K562 (cell line): ENCODE results near the gene HNRNPA2B1. TPM values are rescaled to one million over a fixed set of nuclear protein-coding genes. Genes with fewer than 3 reads are reported as not detected.

ENCODE experiments used
- C11orf30 ChIP-seq: fragments of 450-650 bp; IDR thresholded peaks from 2 replicates; pipeline ENCODE4 v1.6.1; 2016; ENCODE audit warnings: low read depth, mild to moderate bottlenecking
- CCNT2 ChIP-seq: IDR thresholded peaks from 2 replicates; pipeline ENCODE4 v1.6.1; 2011; ENCODE audit warnings: borderline replicate concordance, low read depth, mild to moderate bottlenecking, moderate library complexity, mixed read lengths, low read length; ENCODE audit not compliant: insufficient read length; ENCODE audit errors: extremely low read depth
- CEBPG ChIP-seq, 3 experiments: fragments of 200-800 bp in 1 of 3; sonication (Bioruptor generic) in 1 of 3; sonication (generic) in 1 of 3; formaldehyde crosslinking in 1 of 3; IDR thresholded peaks in 2 of 3; conservative IDR thresholded peaks in 1 of 3; 2 replicates each; pipeline versions ENCODE4 v1.6.1 to v1.8.0; 2016 to 2022; ENCODE audit warnings: missing compliant biosample characterization in 2 of 3, missing genetic modification characterization in 2 of 3, mild to moderate bottlenecking in 1 of 3, missing genetic modification reagents in 1 of 3
- EHMT2 ChIP-seq: fragments of 450-650 bp; IDR thresholded peaks from 2 replicates; pipeline ENCODE4 v1.6.1; 2018; ENCODE audit warnings: antibody characterized with exemption
- FOXA3 ChIP-seq, 2 experiments: fragments of 450-650 bp in 1 of 2; sonication (generic) in 1 of 2; formaldehyde crosslinking; IDR thresholded peaks in 1 of 2; conservative IDR thresholded peaks in 1 of 2; 2 replicates each; pipeline versions ENCODE4 v1.4.0 to v1.8.0; 2020 to 2022; ENCODE audit warnings: mild to moderate bottlenecking in 2 of 2, missing genetic modification reagents in 1 of 2
- HDAC8 ChIP-seq: fragments of 450-650 bp; IDR thresholded peaks from 2 replicates; pipeline ENCODE4 v1.6.1; 2016; ENCODE audit warnings: mild to moderate bottlenecking, missing genetic modification characterization, moderate library complexity, missing compliant biosample characterization
- HNRNPUL1 ChIP-seq: fragments of 200-400 bp; formaldehyde crosslinking; IDR thresholded peaks from 2 replicates; pipeline ENCODE4 v1.6.1; 2017; ENCODE audit warnings: low read length
- MTA2 ChIP-seq: fragments of 450-650 bp; IDR thresholded peaks from 2 replicates; pipeline ENCODE4 v1.6.1; 2016; ENCODE audit warnings: low read depth
- NFIC ChIP-seq: fragments of 450-650 bp; IDR thresholded peaks from 2 replicates; pipeline ENCODE4 v1.6.1; 2017; ENCODE audit warnings: mild to moderate bottlenecking, inconsistent platforms
- RUNX1 ChIP-seq: sonication (generic); IDR thresholded peaks from 2 replicates; pipeline ENCODE4 v1.6.1; 2016; ENCODE audit warnings: antibody characterized with exemption, low read depth
- SETDB1 ChIP-seq: IDR thresholded peaks from one replicate; pipeline ENCODE4 v1.6.1; 2012; ENCODE audit warnings: low read length, control low read depth, inconsistent platforms
- SIX5 ChIP-seq, 2 experiments: IDR thresholded peaks; 2 replicates each; pipeline ENCODE4 v1.6.1; 2011; ENCODE audit warnings: low read length in 2 of 2, borderline replicate concordance in 1 of 2, low read depth in 1 of 2, mild to moderate bottlenecking in 1 of 2, moderate library complexity in 1 of 2; ENCODE audit not compliant: insufficient read depth in 1 of 2
- SMAD1 ChIP-seq: fragments of 150-350 bp; IDR thresholded peaks from 2 replicates; pipeline ENCODE4 v1.6.1; 2014; ENCODE audit warnings: low read length, low read depth; ENCODE audit not compliant: partially characterized antibody
- ZNF23 ChIP-seq: fragments of 250-450 bp; sonication (Bioruptor Pico); IDR thresholded peaks from 2 replicates; pipeline ENCODE4 v1.4.0; 2020; ENCODE audit warnings: mild to moderate bottlenecking
- ZNF3 ChIP-seq: fragments of 250-450 bp; sonication (Bioruptor Pico); IDR thresholded peaks from 2 replicates; pipeline ENCODE4 v1.5.0; 2021; ENCODE audit warnings: mild to moderate bottlenecking, moderate library complexity
- ZNF316 ChIP-seq: fragments of 450-650 bp; IDR thresholded peaks from 2 replicates; pipeline ENCODE4 v1.6.1; 2016
- polyA plus RNA-seq, 8 experiments: library from polyadenylated mRNA; depleted of rRNA in 4 of 8; stranded (reverse) in 5 of 8; unstranded in 3 of 8; fragments of >200 nt; fragmentation: Nextera tagmentation in 2 of 8; fragmentation: Illumina TruSeq in 1 of 8; extraction: Ambion mirVana in 2 of 8; extraction: Trizol in 1 of 8; gene quantifications; 2 replicates each; pipeline versions ENCODE4 v1.2.1 to v1.2.3, GENCODE V29; 2011 to 2014; ENCODE audit warnings: inconsistent platforms in 1 of 8, missing spikeins in 1 of 8
- total RNA-seq, 7 experiments: library from RNA; depleted of rRNA in 6 of 7; stranded (reverse); fragments of >200 nt in 6 of 7; fragmentation: Illumina TruSeq in 2 of 7; extraction: Trizol in 2 of 7; gene quantifications; 2 replicates each; pipeline versions ENCODE4 v1.2.1 to v1.2.3, GENCODE V29; 2011 to 2021; ENCODE audit warnings: low replicate concordance in 1 of 7
- TF ChIP-seq, protein P1 (sequence below), 2 experiments: IDR thresholded peaks in 1 of 2; conservative IDR thresholded peaks in 1 of 2; 2 replicates each; pipeline ENCODE4 v1.6.1; 2016; ENCODE audit warnings: low read depth in 2 of 2, mild to moderate bottlenecking in 1 of 2, missing compliant biosample characterization in 1 of 2, missing genetic modification characterization in 1 of 2, moderate library complexity in 1 of 2
- TF ChIP-seq, protein P2 (sequence below): fragments of 250-450 bp; sonication (Bioruptor Pico); IDR thresholded peaks from 2 replicates; pipeline ENCODE4 v1.5.0; 2020; ENCODE audit warnings: mild to moderate bottlenecking, borderline replicate concordance
- TF ChIP-seq, protein P3 (sequence below): fragments of 450-650 bp; IDR thresholded peaks from 2 replicates; pipeline ENCODE4 v1.6.1; 2014; ENCODE audit warnings: low read depth, mild to moderate bottlenecking, moderate library complexity, borderline replicate concordance

HNRNPA2B1 gene
- total and polyA plus RNA-seq, 9 of the 15 experiments (the other 6 are each of a cell fraction or from before 2014, with no cell fraction given): 630 to 1,989 (median 865) TPM

DNA sequence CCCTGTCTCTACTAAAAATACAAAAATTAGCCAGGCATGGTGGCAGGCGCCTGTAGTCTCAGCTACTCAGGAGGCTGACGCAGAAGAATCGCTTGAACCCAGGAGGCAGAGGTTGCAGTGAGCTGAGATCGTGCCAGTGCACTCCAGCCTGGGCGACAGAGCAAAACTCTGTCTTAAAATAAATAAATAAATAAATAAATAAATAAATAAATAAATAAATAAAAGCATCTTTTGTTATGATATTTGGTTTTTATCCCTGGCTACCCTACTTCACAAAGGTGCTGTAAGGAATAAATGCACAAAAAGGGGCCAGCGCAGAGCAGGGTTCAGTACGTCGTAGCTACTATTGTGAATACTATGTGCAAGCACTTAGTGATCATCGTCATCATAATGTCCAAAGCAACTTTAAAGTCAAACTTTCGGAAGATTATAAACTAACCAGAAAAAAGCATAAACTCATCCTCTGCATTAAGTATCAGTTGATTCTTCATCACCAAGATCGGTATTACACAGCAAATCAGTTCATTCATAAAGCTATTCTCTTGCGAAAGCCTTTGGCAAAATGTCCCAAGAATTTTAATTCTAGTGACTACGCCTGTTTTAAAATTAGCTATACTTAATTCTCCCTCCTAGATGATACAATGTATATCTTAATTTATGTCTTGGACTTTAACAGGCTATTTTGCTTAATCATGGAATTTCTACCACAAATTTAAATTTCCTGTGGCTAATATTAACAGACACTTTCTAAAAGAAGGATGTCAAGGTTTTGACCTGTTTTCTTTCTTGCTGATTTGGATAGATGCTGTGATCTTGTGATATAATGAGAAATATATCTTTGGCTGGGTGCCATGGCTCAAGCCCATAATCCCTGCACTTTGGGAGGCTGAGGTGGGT lies 56.1 kb downstream of the HNRNPA2B1 start (continued):
- no peak for TF ChIP-seq SIX5 (IDR thresholded peaks at IDR 0.05; ENCODE audit: borderline replicate concordance in 1 of 2, insufficient read depth in 1 of 2, low read depth in 1 of 2, low read length in 2 of 2)
- TF ChIP-seq, protein P1, sequence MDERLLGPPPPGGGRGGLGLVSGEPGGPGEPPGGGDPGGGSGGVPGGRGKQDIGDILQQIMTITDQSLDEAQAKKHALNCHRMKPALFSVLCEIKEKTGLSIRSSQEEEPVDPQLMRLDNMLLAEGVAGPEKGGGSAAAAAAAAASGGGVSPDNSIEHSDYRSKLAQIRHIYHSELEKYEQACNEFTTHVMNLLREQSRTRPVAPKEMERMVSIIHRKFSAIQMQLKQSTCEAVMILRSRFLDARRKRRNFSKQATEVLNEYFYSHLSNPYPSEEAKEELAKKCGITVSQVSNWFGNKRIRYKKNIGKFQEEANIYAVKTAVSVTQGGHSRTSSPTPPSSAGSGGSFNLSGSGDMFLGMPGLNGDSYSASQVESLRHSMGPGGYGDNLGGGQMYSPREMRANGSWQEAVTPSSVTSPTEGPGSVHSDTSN (CRISPR knock-in tag; IDR thresholded peaks at IDR 0.05; ENCODE audit: low read depth): no peak
- TF ChIP-seq, protein P1 (tag; conservative IDR thresholded peaks at IDR 0.05; ENCODE audit: low read depth): no peak
- TF ChIP-seq CEBPG (CRISPR knock-in tag; IDR thresholded peaks at IDR 0.05): no peak
- peak in 1 of 2 experiments; percentile 28; a peak in 1 of 4 replicates for TF ChIP-seq CEBPG (tag; conservative IDR thresholded peaks at IDR 0.05 in 1 of 2, IDR thresholded peaks at IDR 0.05 in 1 of 2)
- no peak for TF ChIP-seq SETDB1
- no peak for TF ChIP-seq SMAD1
- TF ChIP-seq RUNX1: no peak
- TF ChIP-seq, protein P2, sequence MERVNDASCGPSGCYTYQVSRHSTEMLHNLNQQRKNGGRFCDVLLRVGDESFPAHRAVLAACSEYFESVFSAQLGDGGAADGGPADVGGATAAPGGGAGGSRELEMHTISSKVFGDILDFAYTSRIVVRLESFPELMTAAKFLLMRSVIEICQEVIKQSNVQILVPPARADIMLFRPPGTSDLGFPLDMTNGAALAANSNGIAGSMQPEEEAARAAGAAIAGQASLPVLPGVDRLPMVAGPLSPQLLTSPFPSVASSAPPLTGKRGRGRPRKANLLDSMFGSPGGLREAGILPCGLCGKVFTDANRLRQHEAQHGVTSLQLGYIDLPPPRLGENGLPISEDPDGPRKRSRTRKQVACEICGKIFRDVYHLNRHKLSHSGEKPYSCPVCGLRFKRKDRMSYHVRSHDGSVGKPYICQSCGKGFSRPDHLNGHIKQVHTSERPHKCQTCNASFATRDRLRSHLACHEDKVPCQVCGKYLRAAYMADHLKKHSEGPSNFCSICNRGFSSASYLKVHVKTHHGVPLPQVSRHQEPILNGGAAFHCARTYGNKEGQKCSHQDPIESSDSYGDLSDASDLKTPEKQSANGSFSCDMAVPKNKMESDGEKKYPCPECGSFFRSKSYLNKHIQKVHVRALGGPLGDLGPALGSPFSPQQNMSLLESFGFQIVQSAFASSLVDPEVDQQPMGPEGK: no peak
- TF ChIP-seq, protein P3, sequence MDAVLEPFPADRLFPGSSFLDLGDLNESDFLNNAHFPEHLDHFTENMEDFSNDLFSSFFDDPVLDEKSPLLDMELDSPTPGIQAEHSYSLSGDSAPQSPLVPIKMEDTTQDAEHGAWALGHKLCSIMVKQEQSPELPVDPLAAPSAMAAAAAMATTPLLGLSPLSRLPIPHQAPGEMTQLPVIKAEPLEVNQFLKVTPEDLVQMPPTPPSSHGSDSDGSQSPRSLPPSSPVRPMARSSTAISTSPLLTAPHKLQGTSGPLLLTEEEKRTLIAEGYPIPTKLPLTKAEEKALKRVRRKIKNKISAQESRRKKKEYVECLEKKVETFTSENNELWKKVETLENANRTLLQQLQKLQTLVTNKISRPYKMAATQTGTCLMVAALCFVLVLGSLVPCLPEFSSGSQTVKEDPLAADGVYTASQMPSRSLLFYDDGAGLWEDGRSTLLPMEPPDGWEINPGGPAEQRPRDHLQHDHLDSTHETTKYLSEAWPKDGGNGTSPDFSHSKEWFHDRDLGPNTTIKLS: no peak
- no peak for TF ChIP-seq MTA2
- TF ChIP-seq C11orf30: peak; percentile 44; the same call in 1 of the 2 replicates
- TF ChIP-seq ZNF23 (CRISPR knock-in tag): no peak
- TF ChIP-seq NFIC: peak; percentile 42; the same call in 1 of the 2 replicates
- no peak for TF ChIP-seq ZNF3 (CRISPR knock-in tag)
- no peak for TF ChIP-seq CCNT2
- TF ChIP-seq EHMT2: no peak
- TF ChIP-seq FOXA3 (CRISPR knock-in tag; conservative IDR thresholded peaks at IDR 0.05 in 1 of 2, IDR thresholded peaks at IDR 0.05 in 1 of 2): no peak
- TF ChIP-seq ZNF316: peak; percentile 55
- no peak for TF ChIP-seq HDAC8 (tag)
- TF ChIP-seq HNRNPUL1: no peak
